OCI-LY3 (cell line): ENCODE results near the gene CPA2.

Experiments
- CTCF ChIP-seq: fragments of 200-600, 300-600 bp; sonication (generic); IDR thresholded peaks from 2 replicates; pipeline ENCODE4 v1.5.1; 2014; ENCODE audit warnings: antibody characterized with exemption, low read length, low read depth
- EZH2phosphoT487 ChIP-seq: fragments of 200-600 bp; shearing (Covaris generic); IDR thresholded peaks from 2 replicates; pipeline ENCODE4 v1.6.1; 2018; ENCODE audit warnings: antibody characterized with exemption, mixed run types, low read depth

DNA sequence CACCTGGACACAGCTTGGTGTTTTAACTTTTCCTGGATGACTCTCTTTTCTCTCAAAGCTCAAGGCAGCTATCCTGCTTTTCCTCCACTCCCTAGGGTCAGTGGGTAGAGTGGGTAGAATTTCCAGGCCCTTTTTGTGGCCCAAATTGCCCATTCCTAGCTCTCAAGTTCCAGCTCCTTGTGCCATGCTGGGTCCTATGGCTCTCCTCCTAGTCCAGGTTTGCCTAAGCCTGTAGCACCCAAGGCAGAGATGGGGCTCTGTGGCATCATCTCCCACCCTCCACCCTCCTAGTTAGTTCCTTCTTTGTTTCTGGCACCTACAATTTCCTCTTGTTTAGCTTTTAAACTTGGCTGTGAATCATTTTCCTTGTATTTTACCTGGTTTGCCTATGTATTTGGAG, 36.0 kb downstream of the CPA2 start:
- TF ChIP-seq CTCF: no peak
- no peak for TF ChIP-seq EZH2phosphoT487
